ENCODE results near the gene ATP2B1. TPM values are rescaled to one million over a fixed set of nuclear protein-coding genes. Genes with fewer than 3 reads are reported as not detected.
"Not testable (repeated sequence)": the region's sequence is repeated elsewhere in the genome, so short reads cannot be mapped to it uniquely, and the experiment has no call there.

ATP2B1 gene
- total RNA-seq, 4 donors from 2014 or later: 31.8 to 97.3 (median 74.5) TPM

GRCh38 chr12:89701606-89702206 lies 6.9 kb downstream of the ATP2B1 start:
- 98% methylated on average over 3 of the region's 3 CpGs for WGBS
- Histone ChIP-seq H3K36me3 (no peaks in the 10 kb centered on the region), H3K4me1 (peaks cover 28% of the 10 kb centered on the region), H3K9me3 (no peaks in the 10 kb centered on the region), H3K27ac (no peak overlapping the region), H3K27me3 (no peaks in the 10 kb centered on the region), H3K4me3 (no peak overlapping the region)
- DNase-seq (ENCODE audit: low spot score in 2 of 2): no peak
- TF ChIP-seq POLR2A (IDR thresholded peaks at IDR 0.05) (no peak), CTCF (IDR thresholded peaks at IDR 0.05) (no peak), EP300 (IDR thresholded peaks at IDR 0.05) (no peak), POLR2AphosphoS5 (IDR thresholded peaks at IDR 0.05) (no peak)

GRCh38 chr12:89700191-89700810 lies 8.3 kb downstream of the ATP2B1 start:
- H3K27me3 ChIP-seq: no peaks in the 10 kb centered on the region

GRCh38 chr12:89698607-89699006 lies 10.0 kb downstream of the ATP2B1 start:
- no peak for DNase-seq (ENCODE audit: low spot score in 2 of 2)
- 80% methylated on average over 2 of the region's 2 CpGs for WGBS
- Histone ChIP-seq H3K27me3 (no peaks in the 10 kb centered on the region), H3K9me3 (no peaks in the 10 kb centered on the region), H3K27ac (no peak overlapping the region), H3K36me3 (no peaks in the 10 kb centered on the region), H3K4me3 (no peak overlapping the region), H3K4me1 (peaks cover 18% of the 10 kb centered on the region)
- TF ChIP-seq POLR2AphosphoS5 (IDR thresholded peaks at IDR 0.05): no peak
- TF ChIP-seq CTCF (IDR thresholded peaks at IDR 0.05): no peak
- no peak for TF ChIP-seq POLR2A (IDR thresholded peaks at IDR 0.05)
- TF ChIP-seq EP300 (IDR thresholded peaks at IDR 0.05): no peak

More at GRCh38 chr12:89700191-89700810, 8.3 kb downstream of the ATP2B1 start:
- H3K27ac ChIP-seq: no peak overlapping the region
- peaks cover 19% of the 10 kb centered on the region for H3K4me1 ChIP-seq
- H3K36me3 ChIP-seq: no peaks in the 10 kb centered on the region
- no peak for DNase-seq (ENCODE audit: low spot score in 2 of 2)
- TF ChIP-seq CTCF (IDR thresholded peaks at IDR 0.05): no peak
- no peak for TF ChIP-seq POLR2AphosphoS5 (IDR thresholded peaks at IDR 0.05)
- no peak for TF ChIP-seq POLR2A (IDR thresholded peaks at IDR 0.05)
- 96% methylated on average over 4 of the region's 4 CpGs for WGBS
- no peaks in the 10 kb centered on the region for H3K9me3 ChIP-seq
- H3K4me3 ChIP-seq: no peak overlapping the region

- H3K4me1 ChIP-seq: peaks cover 20% of the 10 kb centered on the region
- not testable (repeated sequence) for H3K9me3 ChIP-seq
- 96% methylated on average over 10 of the region's 10 CpGs for whole genome bisulfite sequencing
These were observed 10.9 kb downstream of the ATP2B1 start for GRCh38 chr12:89697728-89698127.

GRCh38 chr12:89697296-89697695 lies 11.3 kb downstream of the ATP2B1 start:
- TF ChIP-seq EP300 (IDR thresholded peaks at IDR 0.05) (no peak), POLR2A (IDR thresholded peaks at IDR 0.05) (no peak), CTCF (IDR thresholded peaks at IDR 0.05) (no peak), POLR2AphosphoS5 (IDR thresholded peaks at IDR 0.05) (no peak)
- H3K36me3 ChIP-seq: no peaks in the 10 kb centered on the region
- H3K4me1 ChIP-seq: peaks cover 23% of the 10 kb centered on the region
- H3K27ac ChIP-seq: no peak overlapping the region
- no peak for DNase-seq (ENCODE audit: low spot score in 2 of 2)
- H3K27me3 ChIP-seq: no peaks in the 10 kb centered on the region
- H3K9me3 ChIP-seq: no peaks in the 10 kb centered on the region
- no peak overlapping the region for H3K4me3 ChIP-seq

More at GRCh38 chr12:89697728-89698127, 10.9 kb downstream of the ATP2B1 start:
- H3K4me3 ChIP-seq; H3K27me3 ChIP-seq; H3K36me3 ChIP-seq; H3K27ac ChIP-seq; DNase-seq (ENCODE audit: low spot score in 2 of 2): not testable (repeated sequence)

Measured in suprapubic skin (tissue), 4 donors.